GM12878 (cell line): ENCODE results near the gene ASZ1. TPM values are rescaled to one million over a fixed set of nuclear protein-coding genes. Genes with fewer than 3 reads are reported as not detected.

Experiments used
- ATAC-seq: fragments of 200-7000 bp; cut with Tn5 transposase; 3 replicates; pipeline ENCODE4 v1.9.1; 2020; ENCODE audit warnings: mild to moderate bottlenecking, moderate library complexity
- BruUV-seq: library from RNA; stranded (reverse); fragments of 400-500 nt; replicated peaks from 2 replicates; lab custom pipeline; 2021; lab: Mats Ljungman, UMichigan
- CTCF ChIA-PET: fragments of 300-600 bp; sonication (Branson Sonifier 250); formaldehyde crosslinking; extraction: SDS; loops from one replicate; lab custom pipeline; 2021; ENCODE audit warnings: inconsistent platforms; lab: Yijun Ruan, JAX
- POLR2A ChIA-PET: fragments of 350-600 bp; formaldehyde crosslinking; extraction: SDS; loops from one replicate; lab custom pipeline; 2021; ENCODE audit warnings: inconsistent platforms; lab: Charles Lee
- RAD21 ChIA-PET: fragments of 300-600 bp; sonication (Branson Sonifier 250); formaldehyde crosslinking; loops from one replicate; lab custom pipeline; 2023; ENCODE audit warnings: antibody characterized with exemption; ENCODE audit not compliant: unreplicated experiment; lab: Charles Lee
- SMC1A ChIA-PET: fragments of 300-600 bp; sonication (Branson Sonifier 250); formaldehyde crosslinking; loops from one replicate; lab custom pipeline; 2023; ENCODE audit not compliant: unreplicated experiment, uncharacterized antibody; lab: Charles Lee
- DNase-seq: peaks from one replicate; pipeline ENCODE4 v3.0.0-alpha.2; 2011; ENCODE audit warnings: low read depth, low spot score
- FAIRE-seq: peaks from 3 replicates; lab custom pipeline; 2011; peaks lifted over from hg19 to GRCh38; lab: Jason Lieb, UNC
- H2AFZ ChIP-seq: 2 replicates; pipeline ENCODE4 v1.6.0; 2011; ENCODE audit warnings: low read depth, low read length, control low read depth; ENCODE audit not compliant: control insufficient read depth
- H3K27ac ChIP-seq: 2 replicates; pipeline ENCODE4 v1.5.1; 2011; ENCODE audit warnings: control low read depth; ENCODE audit not compliant: control insufficient read depth, insufficient read depth
- H3K27me3 ChIP-seq, 2 experiments: replicated peaks in 1 of 2; 2 replicates each; pipeline versions ENCODE4 v1.6.0 to v1.6.1; 2011; ENCODE audit warnings: low read length in 1 of 2; ENCODE audit not compliant: control insufficient read depth in 2 of 2, insufficient read depth in 2 of 2
- H3K36me3 ChIP-seq, 2 experiments: 2 replicates each; pipeline ENCODE4 v1.5.1; 2011; ENCODE audit warnings: low read length in 1 of 2; ENCODE audit not compliant: control insufficient read depth in 2 of 2, insufficient read depth in 2 of 2
- H3K4me1 ChIP-seq: 2 replicates; pipeline ENCODE4 v1.6.1; 2011; ENCODE audit warnings: mild to moderate bottlenecking, low read length, moderate library complexity, mixed read lengths; ENCODE audit not compliant: control insufficient read depth, insufficient read depth
- H3K4me2 ChIP-seq: 2 replicates; pipeline ENCODE4 v1.6.0; 2011; ENCODE audit warnings: control low read depth; ENCODE audit not compliant: control insufficient read depth, insufficient read depth
- H3K4me3 ChIP-seq: fragments of 200-600 bp; sonication (generic); 2 replicates; pipeline ENCODE4 v1.5.1; 2016
- H3K79me2 ChIP-seq: 2 replicates; pipeline ENCODE4 v1.6.0; 2011; ENCODE audit warnings: low read length; ENCODE audit not compliant: control insufficient read depth, insufficient read depth
- H3K9ac ChIP-seq: 2 replicates; pipeline ENCODE4 v1.8.0; 2011; ENCODE audit warnings: low read length, control low read depth, mixed read lengths; ENCODE audit not compliant: control insufficient read depth, insufficient read depth
- H3K9me3 ChIP-seq: replicated peaks from 3 replicates; pipeline ENCODE4 v1.5.1; 2011; ENCODE audit warnings: mild to moderate bottlenecking, low read length; ENCODE audit not compliant: control insufficient read depth, insufficient read depth
- H4K20me1 ChIP-seq: 2 replicates; pipeline ENCODE4 v1.6.0; 2011; ENCODE audit not compliant: control insufficient read depth, insufficient read depth
- ATF7 ChIP-seq: fragments of 450-650 bp; IDR thresholded peaks from 2 replicates; pipeline ENCODE4 v1.6.1; 2016; ENCODE audit warnings: low read depth, mild to moderate bottlenecking
- CBX3 ChIP-seq: fragments of 200-600 bp; sonication (generic); IDR thresholded peaks from 2 replicates; pipeline ENCODE4 v1.6.1; 2016; ENCODE audit warnings: low read depth, borderline replicate concordance
- EP300 ChIP-seq, 2 experiments: fragments of 150-350 bp in 1 of 2; IDR thresholded peaks; 2 replicates each; pipeline ENCODE4 v1.6.1; 2011 to 2012; ENCODE audit warnings: low read depth in 2 of 2, low read length in 2 of 2, borderline replicate concordance in 1 of 2, improper control_type of control experiment in 1 of 2, inconsistent platforms in 1 of 2; ENCODE audit not compliant: control insufficient read depth in 1 of 2
- IRF4 ChIP-seq: IDR thresholded peaks from 2 replicates; pipeline ENCODE4 v1.6.1; 2011; ENCODE audit warnings: low read depth, low read length
- MEF2A ChIP-seq: IDR thresholded peaks from 2 replicates; pipeline ENCODE4 v1.6.1; 2011; ENCODE audit warnings: low read depth, mild to moderate bottlenecking, low read length, moderate library complexity; ENCODE audit not compliant: insufficient read depth
- NBN ChIP-seq: fragments of 450-650 bp; IDR thresholded peaks from 2 replicates; pipeline ENCODE4 v1.6.1; 2016
- PRDM15 ChIP-seq: fragments of 450-650 bp; formaldehyde crosslinking; IDR thresholded peaks from 2 replicates; pipeline ENCODE4 v1.4.0; 2020; ENCODE audit warnings: mild to moderate bottlenecking, moderate library complexity
- RFX5 ChIP-seq: IDR thresholded peaks from 2 replicates; pipeline ENCODE4 v1.6.1; 2011; ENCODE audit warnings: low read depth, low read length, improper control_type of control experiment
- RUNX3 ChIP-seq: IDR thresholded peaks from 2 replicates; pipeline ENCODE4 v1.6.1; 2012; ENCODE audit warnings: low read length, inconsistent platforms
- SMARCA5 ChIP-seq: fragments of 450-650 bp; IDR thresholded peaks from 2 replicates; pipeline ENCODE4 v1.6.1; 2017; ENCODE audit warnings: mild to moderate bottlenecking
- TARDBP ChIP-seq: IDR thresholded peaks from 2 replicates; pipeline ENCODE4 v1.6.1; 2016; ENCODE audit warnings: borderline replicate concordance
- ZNF274 ChIP-seq: IDR thresholded peaks from one replicate; pipeline ENCODE4 v1.8.0; 2011; ENCODE audit not compliant: insufficient read length, insufficient read depth
- ZNF592 ChIP-seq: fragments of 450-650 bp; IDR thresholded peaks from 2 replicates; pipeline ENCODE4 v1.6.1; 2017; ENCODE audit warnings: mild to moderate bottlenecking, moderate library complexity
- WGBS: methylation state at CpG from one replicate; pipeline ENCODE4 v1.1.6; 2016; ENCODE audit warnings: low lambda C conversion rate; ENCODE audit not compliant: insufficient replicate concordance, insufficient coverage; ENCODE audit errors: missing lambda C conversion rate; 5-methylcytosine and 5-hydroxymethylcytosine counted together
- in situ Hi-C: fragments of 300-500 bp; cut with MboI; formaldehyde crosslinking; loops from 9 replicates; pipeline ENCODE4 v1.14.3; 2018; ENCODE audit warnings: mixed read lengths
- intact Hi-C: fragments of 100-400 bp; cut with micrococcal nuclease; formaldehyde crosslinking; loops from one replicate; pipeline ENCODE4 v1.14.2; 2022; ENCODE audit not compliant: unreplicated experiment
- polyA plus RNA-seq, 11 experiments: library from polyadenylated mRNA; depleted of rRNA in 4 of 11; unstranded in 6 of 11; stranded (reverse) in 5 of 11; fragments of >200 nt; fragmentation: Nextera tagmentation in 4 of 11; fragmentation: Illumina TruSeq in 1 of 11; extraction: Ambion mirVana in 4 of 11; extraction: Trizol in 1 of 11; gene quantifications; 1 replicate in 1 of 11; 2 replicates in 10 of 11; pipeline versions ENCODE4 v1.2.1 to v1.2.3, GENCODE V29; 2011 to 2016; ENCODE audit warnings: inconsistent platforms in 2 of 11, missing spikeins in 2 of 11, low read depth in 1 of 11
- total RNA-seq, 4 experiments: library from RNA; depleted of rRNA in 3 of 4; stranded (reverse); fragments of >200 nt in 3 of 4; fragmentation: Illumina TruSeq in 1 of 4; extraction: Trizol in 1 of 4; gene quantifications; 2 replicates each; pipeline versions ENCODE4 v1.2.1 to v1.2.3, GENCODE V29; 2013 to 2021
- TF ChIP-seq, protein P1 (sequence below): fragments of 450-650 bp; IDR thresholded peaks from 2 replicates; pipeline ENCODE4 v1.6.1; 2016; ENCODE audit warnings: mild to moderate bottlenecking

The ASZ1 gene
- total and polyA plus RNA-seq, 10 of the 15 experiments (the other 5 are each of a cell fraction or from before 2014, with no cell fraction given): 0.04 to 0.09 (median 0.06) TPM; not detected in 5

GRCh38 chr7:117411539-117411938 lies 15.8 kb downstream of the ASZ1 start (continued):
- TF ChIP-seq RUNX3: peak; percentile 9; the same call in 1 of the 2 replicates
- peak; percentile 61; the same call in 1 of the 2 replicates for TF ChIP-seq MEF2A
- peak; percentile 50; the same call in 1 of the 2 replicates for TF ChIP-seq ATF7
- peak in 1 of 2 experiments; percentile 67; a peak in 1 of 4 replicates for TF ChIP-seq EP300 (IDR thresholded peaks at IDR 0.05; ENCODE audit: borderline replicate concordance in 1 of 2, control insufficient read depth in 1 of 2, low read depth in 2 of 2, low read length in 2 of 2)
- no peak for TF ChIP-seq SMARCA5

DNA sequence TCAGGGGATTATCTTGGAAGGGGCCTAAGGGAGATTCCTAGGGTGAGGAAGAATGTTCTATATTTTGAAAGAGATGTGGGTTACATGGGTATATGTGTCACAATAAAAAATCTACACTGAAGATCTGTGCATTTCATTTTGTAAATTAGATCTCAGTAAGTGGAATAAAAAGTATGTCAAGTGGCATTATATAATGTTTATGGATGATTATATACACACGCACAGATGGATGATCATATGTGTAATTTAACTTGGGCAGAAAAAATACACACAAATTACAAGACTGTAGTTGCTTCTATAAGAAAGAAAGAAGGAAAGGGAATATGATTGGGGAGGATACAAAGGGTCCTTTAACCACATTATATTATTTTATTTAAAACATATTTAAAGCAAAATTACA lies 18.5 kb downstream of the ASZ1 start:
- intact Hi-C loops (no loop called here), in situ Hi-C loops (no loop called here)
- POLR2A ChIA-PET: no interaction called here
- H3K27ac ChIP-seq: no peak overlapping the region
- H3K27me3 ChIP-seq: no peaks in the 10 kb centered on the region
- ATAC-seq (no peak), DNase-seq (no peak), FAIRE-seq (no peak)
- SMC1A ChIA-PET: interaction anchor here (1.3 to 1.8 kb wide), 2 partner anchors 14 to 34 kb away, joined by 4 to 6 read pairs; no protein-coding TSS in a partner anchor
- H3K4me2 ChIP-seq: no peak overlapping the region
- H3K79me2 ChIP-seq: no peaks in the 10 kb centered on the region
- no peaks in the 10 kb centered on the region for H4K20me1 ChIP-seq
- 93% methylated on average over 1 of the region's 1 CpG for WGBS
- H3K9me3 ChIP-seq: no peaks in the 10 kb centered on the region
- no TSS peak for BruUV-seq
- H3K36me3 ChIP-seq: no peaks in the 10 kb centered on the region
- RAD21 ChIA-PET: interaction anchor here (1.1 kb wide), 1 partner anchor 307 kb away, joined by 3 read pairs; no protein-coding TSS in a partner anchor
- H3K4me1 ChIP-seq: no peaks in the 10 kb centered on the region
- TF ChIP-seq PRDM15 (CRISPR knock-in tag) (no peak), ZNF592 (no peak), ZNF274 (no peak), TARDBP (no peak), RFX5 (no peak), IRF4 (no peak), CBX3 (no peak), NBN (no peak)
- TF ChIP-seq, protein P1, sequence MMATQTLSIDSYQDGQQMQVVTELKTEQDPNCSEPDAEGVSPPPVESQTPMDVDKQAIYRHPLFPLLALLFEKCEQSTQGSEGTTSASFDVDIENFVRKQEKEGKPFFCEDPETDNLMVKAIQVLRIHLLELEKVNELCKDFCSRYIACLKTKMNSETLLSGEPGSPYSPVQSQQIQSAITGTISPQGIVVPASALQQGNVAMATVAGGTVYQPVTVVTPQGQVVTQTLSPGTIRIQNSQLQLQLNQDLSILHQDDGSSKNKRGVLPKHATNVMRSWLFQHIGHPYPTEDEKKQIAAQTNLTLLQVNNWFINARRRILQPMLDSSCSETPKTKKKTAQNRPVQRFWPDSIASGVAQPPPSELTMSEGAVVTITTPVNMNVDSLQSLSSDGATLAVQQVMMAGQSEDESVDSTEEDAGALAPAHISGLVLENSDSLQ: no peak
- H3K9ac ChIP-seq: no peak overlapping the region
- CTCF ChIA-PET: interaction anchor here (0.9 kb wide), 1 partner anchor 73 kb away, joined by 3 read pairs; no protein-coding TSS in a partner anchor
- H3K4me3 ChIP-seq: no peak overlapping the region
- no peak overlapping the region for H2AFZ ChIP-seq
